ENCODE measurements around the gene TRIM10.
A peak's percentile ranks its signal among the peaks of the same experiment; 100 is the strongest.

TRIM10 gene

GRCh38 chr6:30154709-30155519 lies 6.1 kb downstream of the TRIM10 start (continued):
- TF ChIP-seq, protein P1, sequence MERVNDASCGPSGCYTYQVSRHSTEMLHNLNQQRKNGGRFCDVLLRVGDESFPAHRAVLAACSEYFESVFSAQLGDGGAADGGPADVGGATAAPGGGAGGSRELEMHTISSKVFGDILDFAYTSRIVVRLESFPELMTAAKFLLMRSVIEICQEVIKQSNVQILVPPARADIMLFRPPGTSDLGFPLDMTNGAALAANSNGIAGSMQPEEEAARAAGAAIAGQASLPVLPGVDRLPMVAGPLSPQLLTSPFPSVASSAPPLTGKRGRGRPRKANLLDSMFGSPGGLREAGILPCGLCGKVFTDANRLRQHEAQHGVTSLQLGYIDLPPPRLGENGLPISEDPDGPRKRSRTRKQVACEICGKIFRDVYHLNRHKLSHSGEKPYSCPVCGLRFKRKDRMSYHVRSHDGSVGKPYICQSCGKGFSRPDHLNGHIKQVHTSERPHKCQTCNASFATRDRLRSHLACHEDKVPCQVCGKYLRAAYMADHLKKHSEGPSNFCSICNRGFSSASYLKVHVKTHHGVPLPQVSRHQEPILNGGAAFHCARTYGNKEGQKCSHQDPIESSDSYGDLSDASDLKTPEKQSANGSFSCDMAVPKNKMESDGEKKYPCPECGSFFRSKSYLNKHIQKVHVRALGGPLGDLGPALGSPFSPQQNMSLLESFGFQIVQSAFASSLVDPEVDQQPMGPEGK (tag by site-specific recombination; IDR thresholded peaks at IDR 0.05): peak; percentile 94
- TF ChIP-seq WT1 (tag by site-specific recombination; IDR thresholded peaks at IDR 0.05) (peak; percentile 100), ZBTB17 (tag by site-specific recombination; IDR thresholded peaks at IDR 0.05) (peak; percentile 87), ZNF76 (tag by site-specific recombination; IDR thresholded peaks at IDR 0.05; ENCODE audit: borderline replicate concordance, low read depth) (peak; percentile 82), ZNF660 (tag by site-specific recombination; IDR thresholded peaks at IDR 0.05) (peak; percentile 94), BCL11B (tag by site-specific recombination; IDR thresholded peaks at IDR 0.05; ENCODE audit: low read depth) (peak; percentile 80; the same call in 1 of the 2 replicates), ZFP3 (tag by site-specific recombination; IDR thresholded peaks at IDR 0.05; ENCODE audit: low read depth) (no peak), ZBTB21 (tag by site-specific recombination; IDR thresholded peaks at IDR 0.05) (peak; percentile 67), ZNF335 (tag by site-specific recombination; conservative IDR thresholded peaks at IDR 0.05) (peak; percentile 67), ZNF707 (tag by site-specific recombination; IDR thresholded peaks at IDR 0.05) (no peak), ZNF24 (tag by site-specific recombination; IDR thresholded peaks at IDR 0.05) (peak; percentile 68; the same call in 1 of the 2 replicates), PRDM4 (tag by site-specific recombination; IDR thresholded peaks at IDR 0.05) (peak; percentile 88), ZEB2 (tag by site-specific recombination; IDR thresholded peaks at IDR 0.05) (peak; percentile 97), YY1 (tag by site-specific recombination; IDR thresholded peaks at IDR 0.05) (no peak), HIC1 (tag by site-specific recombination; IDR thresholded peaks at IDR 0.05) (0 out of 2 replicates have a peak, but pooled peaks have one; percentile 20), BCL11A (tag by site-specific recombination; IDR thresholded peaks at IDR 0.05; ENCODE audit: low read depth) (0 out of 2 replicates have a peak, but pooled peaks have one; percentile 41), SCRT1 (tag by site-specific recombination; IDR thresholded peaks at IDR 0.05; ENCODE audit: borderline replicate concordance) (no peak), ZNF366 (tag by site-specific recombination; conservative IDR thresholded peaks at IDR 0.05) (peak; percentile 84), ZNF341 (tag by site-specific recombination; IDR thresholded peaks at IDR 0.05; ENCODE audit: low read depth) (peak; percentile 63), ZNF629 (tag by site-specific recombination; IDR thresholded peaks at IDR 0.05) (peak; percentile 82)
- TF ChIP-seq, protein P2, sequence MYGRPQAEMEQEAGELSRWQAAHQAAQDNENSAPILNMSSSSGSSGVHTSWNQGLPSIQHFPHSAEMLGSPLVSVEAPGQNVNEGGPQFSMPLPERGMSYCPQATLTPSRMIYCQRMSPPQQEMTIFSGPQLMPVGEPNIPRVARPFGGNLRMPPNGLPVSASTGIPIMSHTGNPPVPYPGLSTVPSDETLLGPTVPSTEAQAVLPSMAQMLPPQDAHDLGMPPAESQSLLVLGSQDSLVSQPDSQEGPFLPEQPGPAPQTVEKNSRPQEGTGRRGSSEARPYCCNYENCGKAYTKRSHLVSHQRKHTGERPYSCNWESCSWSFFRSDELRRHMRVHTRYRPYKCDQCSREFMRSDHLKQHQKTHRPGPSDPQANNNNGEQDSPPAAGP (tag by site-specific recombination; IDR thresholded peaks at IDR 0.05): peak; percentile 92
- TF ChIP-seq, protein P3, sequence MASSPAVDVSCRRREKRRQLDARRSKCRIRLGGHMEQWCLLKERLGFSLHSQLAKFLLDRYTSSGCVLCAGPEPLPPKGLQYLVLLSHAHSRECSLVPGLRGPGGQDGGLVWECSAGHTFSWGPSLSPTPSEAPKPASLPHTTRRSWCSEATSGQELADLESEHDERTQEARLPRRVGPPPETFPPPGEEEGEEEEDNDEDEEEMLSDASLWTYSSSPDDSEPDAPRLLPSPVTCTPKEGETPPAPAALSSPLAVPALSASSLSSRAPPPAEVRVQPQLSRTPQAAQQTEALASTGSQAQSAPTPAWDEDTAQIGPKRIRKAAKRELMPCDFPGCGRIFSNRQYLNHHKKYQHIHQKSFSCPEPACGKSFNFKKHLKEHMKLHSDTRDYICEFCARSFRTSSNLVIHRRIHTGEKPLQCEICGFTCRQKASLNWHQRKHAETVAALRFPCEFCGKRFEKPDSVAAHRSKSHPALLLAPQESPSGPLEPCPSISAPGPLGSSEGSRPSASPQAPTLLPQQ (tag by site-specific recombination; IDR thresholded peaks at IDR 0.05): peak; percentile 84
- TF ChIP-seq, protein P4, sequence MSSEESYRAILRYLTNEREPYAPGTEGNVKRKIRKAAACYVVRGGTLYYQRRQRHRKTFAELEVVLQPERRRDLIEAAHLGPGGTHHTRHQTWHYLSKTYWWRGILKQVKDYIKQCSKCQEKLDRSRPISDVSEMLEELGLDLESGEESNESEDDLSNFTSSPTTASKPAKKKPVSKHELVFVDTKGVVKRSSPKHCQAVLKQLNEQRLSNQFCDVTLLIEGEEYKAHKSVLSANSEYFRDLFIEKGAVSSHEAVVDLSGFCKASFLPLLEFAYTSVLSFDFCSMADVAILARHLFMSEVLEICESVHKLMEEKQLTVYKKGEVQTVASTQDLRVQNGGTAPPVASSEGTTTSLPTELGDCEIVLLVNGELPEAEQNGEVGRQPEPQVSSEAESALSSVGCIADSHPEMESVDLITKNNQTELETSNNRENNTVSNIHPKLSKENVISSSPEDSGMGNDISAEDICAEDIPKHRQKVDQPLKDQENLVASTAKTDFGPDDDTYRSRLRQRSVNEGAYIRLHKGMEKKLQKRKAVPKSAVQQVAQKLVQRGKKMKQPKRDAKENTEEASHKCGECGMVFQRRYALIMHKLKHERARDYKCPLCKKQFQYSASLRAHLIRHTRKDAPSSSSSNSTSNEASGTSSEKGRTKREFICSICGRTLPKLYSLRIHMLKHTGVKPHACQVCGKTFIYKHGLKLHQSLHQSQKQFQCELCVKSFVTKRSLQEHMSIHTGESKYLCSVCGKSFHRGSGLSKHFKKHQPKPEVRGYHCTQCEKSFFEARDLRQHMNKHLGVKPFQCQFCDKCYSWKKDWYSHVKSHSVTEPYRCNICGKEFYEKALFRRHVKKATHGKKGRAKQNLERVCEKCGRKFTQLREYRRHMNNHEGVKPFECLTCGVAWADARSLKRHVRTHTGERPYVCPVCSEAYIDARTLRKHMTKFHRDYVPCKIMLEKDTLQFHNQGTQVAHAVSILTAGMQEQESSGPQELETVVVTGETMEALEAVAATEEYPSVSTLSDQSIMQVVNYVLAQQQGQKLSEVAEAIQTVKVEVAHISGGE (tag by site-specific recombination; conservative IDR thresholded peaks at IDR 0.05; ENCODE audit: low read depth): peak; percentile 38; the same call in 1 of the 2 replicates
- TF ChIP-seq, protein P5, sequence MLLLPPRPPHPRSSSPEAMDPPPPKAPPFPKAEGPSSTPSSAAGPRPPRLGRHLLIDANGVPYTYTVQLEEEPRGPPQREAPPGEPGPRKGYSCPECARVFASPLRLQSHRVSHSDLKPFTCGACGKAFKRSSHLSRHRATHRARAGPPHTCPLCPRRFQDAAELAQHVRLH (tag by site-specific recombination; IDR thresholded peaks at IDR 0.05): peak; percentile 51; the same call in 1 of the 2 replicates
